Loucy (cell line): Measurements from ENCODE around the gene PRKRIP1.
A peak's percentile ranks its signal among the peaks of the same experiment; 100 is the strongest.

Source experiments
- H2AFZ ChIP-seq: fragments of 200-600 bp; sonication (generic); 2 replicates; pipeline ENCODE4 v1.6.0; 2016; ENCODE audit warnings: antibody characterized with exemption, mild to moderate bottlenecking, low read length, moderate library complexity
- H3F3A ChIP-seq: fragments of 200-600 bp; 2 replicates; pipeline ENCODE4 v1.6.0; 2016; ENCODE audit warnings: antibody characterized with exemption, low read depth, mild to moderate bottlenecking
- H3K27me3 ChIP-seq: fragments of 200-600 bp; sonication (generic); 2 replicates; pipeline ENCODE4 v1.6.1; 2014; ENCODE audit warnings: low read length, mild to moderate bottlenecking; ENCODE audit not compliant: insufficient read depth, poor library complexity, severe bottlenecking
- H3K36me3 ChIP-seq: fragments of 200-600 bp; sonication (generic); 2 replicates; pipeline ENCODE4 v1.6.1; 2016; ENCODE audit warnings: low read length; ENCODE audit not compliant: insufficient read depth
- H3K4me1 ChIP-seq: fragments of 200-600 bp; sonication (generic); 2 replicates; pipeline ENCODE4 v1.5.1; 2014; ENCODE audit warnings: low read length, mild to moderate bottlenecking; ENCODE audit not compliant: insufficient read depth, poor library complexity, severe bottlenecking
- H3K4me2 ChIP-seq: fragments of 200-600 bp; sonication (generic); 2 replicates; pipeline ENCODE4 v1.6.0; 2014; ENCODE audit warnings: antibody characterized with exemption, low read length, low read depth, mild to moderate bottlenecking; ENCODE audit not compliant: poor library complexity, severe bottlenecking
- H3K4me3 ChIP-seq: fragments of 200-600 bp; sonication (generic); 2 replicates; pipeline ENCODE4 v1.5.1; 2014; ENCODE audit warnings: low read length, mild to moderate bottlenecking, mixed read lengths; ENCODE audit not compliant: poor library complexity, severe bottlenecking
- H3K79me2 ChIP-seq: fragments of 200-600 bp; sonication (generic); 2 replicates; pipeline ENCODE4 v1.6.1; 2014; ENCODE audit warnings: low read length; ENCODE audit not compliant: insufficient read depth
- H3K9ac ChIP-seq: fragments of 200-600 bp; sonication (generic); 2 replicates; pipeline ENCODE4 v1.6.0; 2014; ENCODE audit warnings: mild to moderate bottlenecking, low read depth, low read length, moderate library complexity; ENCODE audit not compliant: poor library complexity, severe bottlenecking
- H3K9me2 ChIP-seq: fragments of 200-600 bp; sonication (generic); replicated peaks from 2 replicates; pipeline ENCODE4 v1.6.1; 2016; ENCODE audit warnings: low read depth, low read length, mixed read lengths
- H3K9me3 ChIP-seq: fragments of 200-600 bp; sonication (generic); 2 replicates; pipeline ENCODE4 v1.6.1; 2014; ENCODE audit warnings: mild to moderate bottlenecking, antibody characterized with exemption, low read length, low read depth; ENCODE audit not compliant: insufficient read depth
- H4K20me1 ChIP-seq: fragments of 200-600 bp; sonication (generic); 2 replicates; pipeline ENCODE4 v1.6.0; 2014; ENCODE audit warnings: antibody characterized with exemption, low read length, mild to moderate bottlenecking; ENCODE audit not compliant: insufficient read depth, poor library complexity, severe bottlenecking
- CTCF ChIP-seq: fragments of 200-600 bp; sonication (generic); conservative IDR thresholded peaks from 2 replicates; pipeline ENCODE4 v1.5.1; 2014; ENCODE audit warnings: mild to moderate bottlenecking, antibody characterized with exemption, low read length
- EZH2phosphoT487 ChIP-seq: fragments of 200-600 bp; IDR thresholded peaks from 2 replicates; pipeline ENCODE4 v1.6.1; 2018; ENCODE audit warnings: antibody characterized with exemption, mild to moderate bottlenecking, moderate library complexity, borderline replicate concordance

The PRKRIP1 gene

DNA sequence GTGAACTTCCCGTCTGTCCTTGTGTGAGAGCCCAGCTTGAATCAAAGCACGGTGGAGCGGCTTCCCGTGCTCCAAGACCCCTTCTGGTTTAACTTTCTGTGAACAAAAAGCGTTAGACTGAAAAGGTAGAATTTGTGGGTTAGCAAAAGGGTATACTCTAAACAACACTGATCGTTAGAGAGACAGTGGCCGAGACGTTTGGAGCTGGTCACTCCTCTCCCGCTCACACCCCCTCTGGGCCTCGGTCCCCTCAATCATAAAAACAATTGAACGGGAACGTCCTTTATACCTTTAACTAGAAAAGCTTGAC, 502 bp downstream of the PRKRIP1 start:
- Histone ChIP-seq H3K4me2 (peak overlapping the region; percentile 85), H3K79me2 (peaks cover 25% of the 10 kb centered on the region), H3K27me3 (no peaks in the 10 kb centered on the region), H4K20me1 (peaks cover 8% of the 10 kb centered on the region), H3K4me1 (peaks cover 9% of the 10 kb centered on the region), H3K4me3 (peak overlapping the region; percentile 98), H3K9ac (peak overlapping the region; percentile 91), H2AFZ (peak overlapping the region; percentile 78), H3K9me3 (no peaks in the 10 kb centered on the region), H3F3A (no peaks in the 10 kb centered on the region), H3K36me3 (peaks cover 20% of the 10 kb centered on the region; the same call in 1 of the 2 replicates), H3K9me2 (no peaks in the 10 kb centered on the region)
- TF ChIP-seq EZH2phosphoT487 (no peak), CTCF (no peak)

- H4K20me1 ChIP-seq: peaks cover 8% of the 10 kb centered on the region
- no peaks in the 10 kb centered on the region for H3K27me3 ChIP-seq
- peaks cover 9% of the 10 kb centered on the region for H3K4me1 ChIP-seq
- no peaks in the 10 kb centered on the region for H3F3A ChIP-seq
- no peaks in the 10 kb centered on the region for H3K9me3 ChIP-seq
- no peak overlapping the region for H3K4me3 ChIP-seq
- no peak overlapping the region for H2AFZ ChIP-seq
- peaks cover 25% of the 10 kb centered on the region for H3K79me2 ChIP-seq
- H3K9ac ChIP-seq: no peak overlapping the region
- H3K36me3 ChIP-seq: peaks cover 27% of the 10 kb centered on the region; the same call in 1 of the 2 replicates
- no peaks in the 10 kb centered on the region for H3K9me2 ChIP-seq
- TF ChIP-seq EZH2phosphoT487: no peak
- no peak for TF ChIP-seq CTCF
- no peak overlapping the region for H3K4me2 ChIP-seq
These were observed 2.4 kb downstream of the PRKRIP1 start for GRCh38 chr7:102398543-102398942.

DNA sequence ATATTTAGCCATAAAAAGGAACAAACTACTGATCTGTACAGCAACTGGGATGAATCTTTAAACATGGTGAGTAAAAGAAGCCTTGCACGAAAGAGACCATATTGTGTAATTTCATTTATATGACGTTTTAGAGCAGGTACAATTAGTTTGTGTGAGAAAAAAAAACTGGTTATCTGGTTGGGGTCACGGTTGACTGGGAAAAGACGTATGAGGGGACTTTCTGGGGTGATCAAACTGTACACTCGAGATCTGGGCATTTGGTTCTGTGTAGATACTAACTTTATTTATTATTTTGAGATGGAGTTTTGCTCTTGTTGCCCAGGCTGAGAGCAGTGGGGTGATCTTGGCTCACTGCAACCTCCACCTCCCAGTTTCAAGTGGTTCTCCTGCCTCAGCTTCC, 4.2 kb downstream of the PRKRIP1 start:
- Histone ChIP-seq H3K9me2 (no peaks in the 10 kb centered on the region), H3K36me3 (peaks cover 35% of the 10 kb centered on the region; the same call in 1 of the 2 replicates), H4K20me1 (peaks cover 8% of the 10 kb centered on the region), H3K4me3 (no peak overlapping the region), H3K4me2 (no peak overlapping the region), H3K4me1 (peaks cover 9% of the 10 kb centered on the region), H3K27me3 (no peaks in the 10 kb centered on the region), H3K9ac (no peak overlapping the region), H2AFZ (no peak overlapping the region), H3F3A (no peaks in the 10 kb centered on the region), H3K79me2 (peaks cover 25% of the 10 kb centered on the region), H3K9me3 (no peaks in the 10 kb centered on the region)
- no peak for TF ChIP-seq CTCF
- no peak for TF ChIP-seq EZH2phosphoT487
